Hippocampal formation (tissue), 2 donors: ENCODE measurements around the gene TIGD6.

ENCODE experiments used
- DNase-seq, 2 donors: peaks; one replicate each; lab custom pipeline; 2025; lab: John Stamatoyannopoulos, UW

TIGD6 gene

DNA sequence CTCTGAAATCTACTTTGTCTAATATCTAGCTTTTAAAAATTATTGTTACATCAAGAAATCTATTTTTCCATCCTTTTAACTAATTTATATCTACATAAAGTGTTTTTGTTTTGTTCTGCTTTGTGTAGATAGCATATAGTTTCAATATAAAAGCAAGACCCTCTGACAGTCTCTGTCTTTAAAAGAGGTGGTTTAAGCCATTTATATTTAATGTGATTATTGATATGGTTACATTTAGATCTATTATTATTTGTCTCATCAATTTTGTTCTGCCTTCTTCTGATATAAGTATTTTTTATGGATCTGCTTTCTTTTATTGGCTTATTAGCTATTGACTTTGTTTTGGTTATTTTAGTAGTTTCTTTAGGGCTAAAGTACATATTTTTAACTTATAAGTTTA is 16.1 kb upstream of the TIGD6 start:
- DNase-seq: no peak

DNA sequence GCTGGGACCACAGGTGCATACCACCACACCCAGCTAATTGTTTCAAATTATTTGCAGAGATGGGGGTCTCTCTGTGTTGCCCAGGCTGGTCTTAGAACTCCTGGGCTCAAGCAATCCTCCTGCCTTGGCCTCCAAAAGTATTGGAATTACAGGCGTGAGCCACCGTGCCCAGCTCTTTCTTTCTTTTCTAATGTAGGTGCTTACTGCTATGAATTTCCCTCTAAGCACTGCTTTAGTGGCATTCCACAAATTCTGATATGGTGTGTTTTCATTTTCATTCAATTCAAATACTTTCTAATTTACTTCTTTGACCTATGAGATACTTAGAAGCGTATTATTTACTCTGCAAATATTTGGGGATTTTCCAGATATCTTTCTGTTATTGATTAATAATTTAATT is 15.0 kb upstream of the TIGD6 start:
- no peak for DNase-seq

DNA sequence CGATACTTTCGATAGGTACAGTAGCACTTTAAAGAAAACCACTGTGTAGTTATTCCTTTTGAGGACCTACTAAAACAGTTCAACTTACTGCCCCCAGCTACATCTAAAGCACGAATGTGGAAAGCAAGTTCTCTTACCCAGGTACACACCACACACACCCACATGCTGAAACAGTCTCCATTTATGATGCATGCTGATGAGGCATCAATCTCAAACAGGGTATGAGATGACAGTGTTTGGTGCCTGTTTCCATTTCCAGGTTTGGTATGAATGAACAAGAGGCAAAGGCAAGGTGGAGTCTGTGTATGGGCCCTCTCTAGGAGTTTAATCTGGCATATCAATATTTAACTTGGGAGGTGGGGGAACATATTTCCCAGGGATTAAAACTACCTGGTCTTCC is 14.0 kb upstream of the TIGD6 start:
- no peak for DNase-seq

DNA sequence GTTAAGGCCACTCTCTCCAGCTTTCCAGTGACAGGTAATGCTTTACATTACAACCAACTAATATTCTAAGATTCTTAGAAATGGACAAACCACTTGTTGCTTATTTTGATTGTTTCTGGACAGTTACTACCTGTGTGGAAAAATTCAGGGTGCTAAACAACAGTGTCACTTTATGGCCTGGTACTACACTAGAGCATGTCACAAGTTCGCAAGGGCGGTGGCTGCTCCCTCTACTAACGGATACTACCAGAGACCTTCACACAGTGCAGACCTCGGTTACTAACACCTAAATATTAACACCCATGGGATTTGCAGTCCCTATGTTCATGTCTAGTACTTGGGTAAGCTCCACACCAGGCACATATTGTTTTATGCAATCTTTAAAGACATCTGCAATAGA is 13.5 kb upstream of the TIGD6 start:
- DNase-seq: no peak

DNA sequence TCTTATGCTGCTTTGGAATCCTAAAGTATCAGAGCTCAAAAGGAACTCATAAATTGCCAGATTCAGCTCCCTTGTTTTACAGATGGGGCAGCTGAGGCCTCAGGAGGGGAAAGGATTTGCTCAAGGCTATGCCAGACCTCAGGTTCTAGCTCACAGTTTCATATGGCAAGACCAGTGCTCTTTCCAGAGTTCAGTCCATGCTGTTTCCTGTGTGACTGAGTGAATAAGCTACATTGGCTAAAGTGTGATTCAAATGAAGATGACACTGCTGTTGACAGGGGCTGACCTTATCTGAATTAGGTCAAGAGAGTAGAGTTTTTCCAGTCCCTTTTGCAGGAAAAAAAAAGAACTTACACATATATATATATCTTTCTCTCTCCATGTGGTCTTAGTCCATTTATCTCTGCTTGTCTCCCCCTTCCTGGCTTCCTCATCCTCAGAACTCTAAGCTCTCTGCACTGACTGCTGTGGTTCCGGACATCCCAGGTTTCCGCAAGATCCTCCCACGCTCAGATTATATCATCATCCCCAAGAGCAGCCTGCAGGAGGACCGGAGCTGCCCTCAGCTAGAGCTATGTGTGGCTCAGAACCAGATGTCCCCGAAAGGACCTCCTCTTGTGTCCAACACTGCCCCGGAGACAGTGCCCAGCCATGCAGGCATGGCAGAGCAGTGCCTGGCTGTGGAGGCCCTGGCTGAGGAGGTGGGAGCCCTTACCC is 9.4 kb upstream of the TIGD6 start:
- DNase-seq: no peak

DNA sequence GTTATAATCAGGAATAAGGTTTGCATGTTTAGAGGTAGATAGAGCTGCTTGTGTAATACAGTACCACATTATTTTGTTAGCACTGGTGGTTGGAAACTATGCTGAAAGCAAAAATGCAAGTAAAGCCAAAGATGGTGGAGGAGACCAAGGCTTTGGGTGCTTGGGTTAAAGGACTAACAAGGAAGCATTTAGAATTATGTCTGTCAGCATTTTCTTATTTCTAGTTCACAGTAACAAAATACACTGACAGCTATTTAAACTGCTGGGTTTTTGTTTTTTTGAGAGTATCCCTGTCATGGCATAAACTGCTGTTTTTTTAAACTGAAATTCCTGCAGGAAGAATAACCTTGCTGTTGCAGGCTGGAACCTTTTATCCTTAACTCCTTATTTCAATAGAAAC is 6.6 kb upstream of the TIGD6 start:
- DNase-seq: no peak

DNA sequence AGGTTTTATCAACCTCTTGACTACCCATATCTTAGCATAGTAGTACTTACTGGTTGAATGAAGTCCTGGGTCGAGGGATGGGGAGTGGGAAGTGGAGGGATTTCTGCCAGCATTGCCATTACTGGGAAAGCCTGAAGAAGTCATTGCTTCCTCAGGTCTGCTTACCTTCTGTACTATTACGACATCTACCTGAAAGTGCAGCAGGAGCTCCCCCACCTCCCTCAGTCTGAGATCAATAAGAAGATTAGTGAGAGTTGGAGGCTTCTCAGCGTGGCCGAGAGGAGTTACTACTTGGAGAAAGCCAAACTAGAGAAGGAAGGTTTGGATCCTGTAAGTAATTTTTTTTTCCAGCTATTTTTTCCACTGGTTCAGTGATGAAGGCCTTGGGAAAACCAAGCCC is 5.9 kb upstream of the TIGD6 start:
- no peak for DNase-seq

DNA sequence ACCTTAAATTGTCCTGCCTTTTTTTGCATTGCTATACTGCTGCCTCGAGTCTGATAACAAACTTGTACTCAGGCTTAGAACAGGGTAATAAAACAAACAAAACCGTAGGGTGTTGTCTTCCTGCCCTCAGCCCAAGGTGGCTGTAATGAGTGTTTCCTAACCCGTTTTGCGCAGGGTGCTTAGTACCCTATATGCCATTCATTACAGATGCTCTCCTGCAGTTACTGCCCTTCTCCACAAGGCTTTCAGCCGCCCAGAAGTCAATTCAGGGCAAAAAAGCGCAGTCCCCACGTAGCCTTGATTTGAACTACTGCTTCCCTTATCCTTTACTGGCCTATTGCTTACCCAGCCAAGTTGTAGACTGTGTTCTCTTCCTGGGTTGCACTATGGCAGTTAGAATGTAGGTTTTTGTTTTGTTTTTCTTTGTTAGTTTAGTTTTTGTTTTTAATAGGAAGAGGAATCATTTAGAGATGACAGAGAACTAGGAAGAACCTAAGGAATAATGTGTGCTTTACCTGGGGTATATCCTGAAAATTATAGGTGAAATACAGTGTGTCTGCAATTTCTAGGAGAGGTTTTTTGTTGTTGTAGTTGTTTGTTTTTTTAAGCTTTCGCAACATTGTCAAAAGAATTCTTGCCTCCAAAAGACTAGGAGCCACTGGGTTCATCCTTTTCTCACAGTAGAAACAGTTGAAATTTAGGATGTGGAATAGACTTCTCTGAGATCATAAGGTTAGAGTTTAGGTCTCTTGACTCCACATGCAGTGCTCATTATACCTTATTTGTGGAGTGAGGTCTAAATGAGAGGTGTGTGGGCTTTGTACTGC is 1.4 kb upstream of the TIGD6 start:
- peak; percentile 7 to 11 for DNase-seq

DNA sequence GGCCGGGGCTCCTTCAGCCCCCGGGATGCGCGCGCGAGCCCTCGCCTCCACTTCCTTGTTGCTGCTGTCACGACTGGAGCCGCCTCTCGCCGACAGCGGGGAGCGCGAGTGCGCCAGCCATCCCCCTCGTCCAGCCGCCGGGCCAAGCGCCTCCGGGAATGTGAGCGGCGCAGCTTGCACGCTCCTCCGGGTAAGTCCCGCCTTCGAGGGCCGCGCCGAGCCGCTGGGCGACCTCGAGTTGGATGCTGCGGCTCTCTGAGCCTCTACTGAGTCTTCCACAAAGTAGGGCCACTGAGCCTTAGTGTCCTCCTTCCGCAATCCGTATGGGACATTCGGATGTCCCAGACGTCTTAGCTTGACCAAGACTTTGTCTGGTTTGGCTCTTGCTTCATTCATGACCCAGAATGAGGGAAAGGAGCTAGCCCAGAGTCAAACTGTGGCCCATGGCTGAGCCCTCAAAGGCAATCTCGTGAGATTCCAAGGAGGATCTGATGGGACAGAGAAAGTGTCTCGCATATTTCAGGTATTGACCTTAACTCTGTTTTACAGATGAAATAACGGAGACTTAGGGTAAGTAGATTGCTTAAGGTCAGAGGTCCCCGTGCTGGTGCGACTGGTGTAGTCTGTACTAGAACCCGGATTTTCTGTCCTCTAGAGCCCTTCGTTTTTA is 671 bp upstream of the TIGD6 start:
- no peak for DNase-seq

DNA sequence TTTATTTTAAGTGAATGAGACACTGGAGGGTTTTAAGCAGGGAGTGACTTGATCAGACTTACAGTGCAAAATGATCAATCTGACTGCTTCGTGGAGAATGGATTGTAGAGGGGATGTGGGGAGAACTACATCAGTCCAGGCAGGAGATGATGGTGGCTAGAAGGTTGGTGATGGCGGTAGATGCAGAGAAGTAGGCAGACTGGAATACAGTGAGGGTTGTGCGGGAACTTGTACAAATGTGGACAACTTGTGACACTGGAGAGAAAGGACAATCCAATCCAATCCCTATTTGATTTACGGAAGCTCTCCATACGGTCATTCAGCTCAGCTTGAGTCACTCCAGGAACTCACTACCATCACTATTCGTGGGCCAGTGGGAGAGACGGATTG is 593 bp downstream of the TIGD6 start:
- peak in 1 of 2 donors; percentile 68 for DNase-seq

DNA sequence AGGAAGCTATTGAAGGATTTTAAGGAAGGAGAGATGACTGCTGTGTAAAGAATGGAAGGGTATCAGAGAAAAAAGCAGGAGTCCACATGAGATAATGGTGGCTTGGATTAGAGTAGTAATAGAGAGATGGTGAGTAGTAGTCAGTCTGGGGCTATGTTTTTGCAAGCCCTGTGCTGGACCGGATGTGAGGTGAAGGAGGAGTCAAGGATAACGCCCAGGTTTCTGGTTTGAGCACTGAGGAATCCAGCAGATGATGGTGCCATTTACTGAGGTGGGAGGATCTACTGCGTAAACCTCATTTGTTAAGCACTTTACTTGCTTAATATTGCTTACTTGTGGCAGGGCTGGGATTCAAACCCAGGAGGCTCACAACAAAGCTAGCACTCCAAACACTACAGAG is 1.1 kb downstream of the TIGD6 start:
- no peak for DNase-seq

DNA sequence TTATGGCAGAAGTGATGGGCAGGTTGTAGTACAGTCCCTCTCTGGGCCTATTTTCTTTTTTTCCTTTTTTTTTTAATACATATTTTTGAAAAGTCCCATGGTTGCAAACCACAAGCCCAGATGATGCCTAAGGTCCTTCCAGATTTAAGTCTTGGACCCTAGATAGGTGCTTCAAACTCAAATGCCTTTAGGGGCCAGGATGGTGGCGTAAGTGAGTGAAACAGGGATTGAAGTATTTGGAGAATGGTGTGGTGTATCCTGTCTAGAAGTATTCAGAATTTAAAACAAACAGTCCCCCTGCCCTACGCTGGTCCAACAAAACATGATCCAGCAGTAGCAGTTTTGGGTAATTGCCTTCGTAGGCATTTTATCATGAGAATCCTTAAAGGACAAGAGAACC is 2.2 kb downstream of the TIGD6 start:
- DNase-seq: no peak

DNA sequence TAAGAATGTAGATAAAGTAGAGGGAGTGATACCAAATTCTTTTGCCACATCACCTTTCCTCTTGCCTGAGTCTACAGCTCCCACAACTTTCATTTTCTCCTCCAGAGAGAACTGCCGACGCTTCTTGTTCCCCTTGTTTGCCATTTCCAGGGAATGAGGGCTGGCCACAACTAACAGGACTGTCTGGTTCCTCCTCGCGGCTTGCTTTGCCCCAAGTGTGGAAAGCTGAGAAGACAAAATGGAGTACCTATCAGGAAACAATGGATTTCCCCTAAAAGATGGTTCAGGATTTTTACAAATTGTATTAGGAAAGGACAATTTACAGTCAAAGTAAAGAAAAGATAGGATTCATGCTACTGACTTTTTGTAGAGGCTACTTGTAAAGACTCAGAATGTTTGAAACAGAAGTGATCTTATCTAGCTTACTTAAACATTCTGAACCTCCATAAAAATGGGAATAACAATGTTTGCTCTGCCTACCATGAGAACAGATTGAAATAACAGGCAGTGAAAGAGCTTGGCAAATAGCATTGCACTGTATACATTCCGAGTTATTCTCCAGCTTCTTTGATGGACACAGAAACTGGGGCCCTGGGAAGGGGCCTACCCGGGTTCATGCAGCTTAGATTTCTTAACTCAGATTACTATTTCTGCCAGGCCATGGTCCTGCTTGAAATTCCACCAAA is 4.1 kb downstream of the TIGD6 start:
- DNase-seq: no peak

DNA sequence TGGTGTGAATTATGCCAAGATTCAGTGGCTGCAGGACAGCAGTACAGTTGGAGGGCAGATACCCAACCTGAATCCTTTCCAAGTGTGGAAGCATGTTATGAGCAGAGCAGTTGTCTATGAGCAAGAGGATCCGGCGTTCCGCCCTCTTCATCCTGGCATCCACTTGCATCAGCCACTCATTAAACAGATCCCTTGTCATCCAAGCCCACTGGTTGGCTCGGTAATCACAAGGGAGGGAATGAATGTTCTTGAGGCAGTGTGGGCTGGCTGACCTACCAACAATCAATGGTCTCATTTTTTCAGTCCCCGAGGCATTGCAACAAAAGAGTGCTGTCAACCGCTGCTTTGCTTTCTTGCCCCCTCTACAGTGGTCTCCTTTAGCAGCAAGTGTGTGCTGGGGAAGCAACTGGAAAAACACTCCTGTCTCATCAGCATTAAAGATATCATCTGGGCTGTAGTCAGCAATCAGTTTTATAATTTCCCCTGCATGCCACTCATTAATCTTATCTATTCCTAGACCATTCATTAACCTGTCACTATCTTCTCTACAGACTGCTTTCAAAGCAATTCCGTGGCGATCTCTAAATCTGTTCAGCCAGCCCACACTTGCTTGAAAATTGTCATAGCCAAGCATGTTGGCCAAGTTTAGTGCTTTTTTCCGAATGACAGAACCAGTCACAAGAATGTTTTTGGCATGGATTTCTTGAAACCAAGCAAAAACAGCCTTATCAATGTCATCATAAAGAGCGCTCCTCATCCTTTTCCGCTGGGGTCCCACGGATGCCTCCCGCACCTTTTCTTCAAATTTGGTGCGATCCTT is 4.9 kb downstream of the TIGD6 start:
- peak; percentile 54 to 63 for DNase-seq

DNA sequence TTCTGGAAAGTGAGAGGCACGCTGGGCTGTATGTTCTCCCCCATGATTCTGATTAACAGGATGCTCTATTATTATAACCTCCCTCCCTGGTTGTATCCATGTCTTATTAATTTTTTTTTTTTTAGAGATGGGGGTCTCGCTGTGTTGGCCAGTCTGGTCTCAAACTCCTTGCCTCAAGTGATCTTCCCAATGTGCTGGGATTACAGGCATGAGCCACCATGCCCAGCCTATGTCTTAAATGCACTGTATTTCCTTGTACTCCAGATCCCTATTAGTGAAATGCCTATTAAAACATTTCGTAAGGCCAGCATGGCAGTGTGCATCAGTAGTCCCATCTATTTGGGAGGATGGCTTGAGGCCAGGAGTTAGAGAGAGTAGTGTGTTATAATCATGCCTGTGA is 7.0 kb downstream of the TIGD6 start:
- no peak for DNase-seq

DNA sequence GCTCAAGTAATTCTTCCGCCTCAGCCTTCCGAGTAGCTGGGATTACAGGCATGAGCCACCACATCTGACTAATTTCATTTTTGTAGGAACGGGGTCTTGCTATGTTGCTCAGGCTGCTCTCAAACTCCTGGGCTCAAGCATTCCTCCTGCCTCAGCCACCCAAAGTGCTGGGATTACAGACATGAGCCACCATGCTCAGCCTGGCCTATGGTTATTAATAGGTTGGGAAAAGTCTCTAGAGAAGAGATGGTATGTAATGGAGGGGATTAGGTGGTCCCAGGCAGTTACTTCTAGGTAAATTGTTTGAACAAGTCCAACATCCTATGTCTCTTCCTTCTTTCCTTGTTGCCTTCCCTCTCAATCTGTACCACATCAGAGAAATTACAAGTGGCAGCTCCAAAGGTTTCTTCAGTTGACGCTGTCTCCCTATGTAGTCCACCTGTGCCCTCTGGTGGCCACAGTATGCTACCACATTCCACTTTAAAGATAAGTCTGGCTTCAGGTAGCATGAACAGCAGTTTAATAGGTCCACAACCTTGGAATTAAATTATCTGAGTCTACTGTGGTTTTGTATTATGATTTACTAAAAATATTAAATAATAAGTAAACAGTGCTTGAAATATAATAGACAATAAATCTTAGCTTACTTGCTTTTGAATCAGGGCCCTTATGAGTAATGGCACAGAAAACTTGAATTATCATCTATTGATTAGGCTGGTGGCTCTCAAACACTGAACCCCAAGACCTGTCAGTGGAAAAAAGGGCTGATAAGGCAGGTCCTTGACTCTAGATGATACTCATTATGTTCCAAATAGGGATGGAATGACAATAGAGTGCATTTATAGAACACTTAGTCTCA is 9.7 kb downstream of the TIGD6 start:
- peak; percentile 43 to 74 for DNase-seq

DNA sequence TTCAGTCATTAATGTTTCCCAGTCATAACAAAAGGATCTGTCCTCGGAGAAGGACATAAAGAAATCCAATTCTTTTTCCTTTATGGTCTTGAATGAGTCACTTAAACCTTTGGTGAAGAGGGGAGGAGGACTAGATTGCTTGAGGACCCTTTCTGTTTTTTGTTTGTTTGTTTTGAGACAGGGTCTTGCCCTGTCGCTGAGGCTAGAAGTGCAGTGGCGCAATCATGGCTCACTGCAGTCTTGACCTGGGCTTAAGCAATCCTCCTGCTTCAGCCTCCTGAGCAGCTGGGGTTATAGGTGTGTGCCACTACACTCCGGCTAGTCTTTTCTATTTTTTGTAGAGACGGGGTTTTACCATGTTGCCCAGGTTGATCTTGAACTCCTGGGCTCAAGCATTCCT is 12.3 kb downstream of the TIGD6 start:
- DNase-seq: no peak

DNA sequence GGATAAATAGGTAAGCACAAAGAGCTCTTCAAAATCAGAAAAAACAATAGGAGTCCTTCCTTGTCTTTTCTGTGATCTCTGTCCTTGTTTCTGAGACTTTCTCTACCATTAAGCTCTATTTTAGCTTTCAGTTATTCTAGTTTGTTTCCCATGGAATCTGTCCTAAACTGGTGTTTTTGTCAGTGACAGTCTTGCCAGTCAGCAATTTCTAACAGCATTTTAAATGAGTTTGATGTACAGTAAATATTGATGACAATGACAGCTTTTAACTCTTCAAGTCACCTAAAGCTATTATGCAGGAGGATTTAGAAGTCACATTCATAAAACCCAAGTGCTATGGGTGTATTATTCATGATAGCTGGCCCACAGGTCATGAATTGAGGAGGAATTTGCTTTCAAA is 17.9 kb downstream of the TIGD6 start:
- no peak for DNase-seq

DNA sequence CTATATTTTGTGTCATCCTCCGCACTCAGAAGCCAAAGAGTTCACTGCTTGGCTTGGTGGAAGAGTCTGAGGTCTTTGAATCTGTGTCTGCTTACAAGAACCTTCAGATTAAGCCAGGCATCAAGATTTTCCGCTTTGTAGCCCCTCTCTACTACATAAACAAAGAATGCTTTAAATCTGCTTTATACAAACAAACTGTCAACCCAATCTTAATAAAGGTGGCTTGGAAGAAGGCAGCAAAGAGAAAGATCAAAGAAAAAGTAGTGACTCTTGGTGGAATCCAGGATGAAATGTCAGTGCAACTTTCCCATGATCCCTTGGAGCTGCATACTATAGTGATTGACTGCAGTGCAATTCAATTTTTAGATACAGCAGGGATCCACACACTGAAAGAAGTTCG is 19.2 kb downstream of the TIGD6 start:
- no peak for DNase-seq

DNA sequence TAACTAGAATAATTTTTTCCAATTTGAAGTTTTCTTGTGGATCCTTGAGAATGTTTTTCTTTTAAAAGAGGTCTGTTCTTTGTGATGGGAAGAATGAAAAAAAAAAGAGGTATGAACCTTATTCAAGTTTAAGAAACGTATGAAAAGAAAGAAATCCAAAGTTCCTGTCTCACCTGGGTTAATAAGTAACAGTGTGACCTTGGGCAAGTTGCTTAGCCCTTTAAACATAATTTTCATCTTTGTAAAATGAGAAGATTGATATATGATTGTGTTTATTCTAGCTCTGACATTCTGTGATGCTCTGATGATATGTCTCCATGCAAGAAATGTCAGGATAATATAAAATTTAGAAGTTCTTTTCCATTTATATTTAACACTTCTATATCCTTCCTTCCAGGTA is 20.6 kb downstream of the TIGD6 start:
- no peak for DNase-seq

DNA sequence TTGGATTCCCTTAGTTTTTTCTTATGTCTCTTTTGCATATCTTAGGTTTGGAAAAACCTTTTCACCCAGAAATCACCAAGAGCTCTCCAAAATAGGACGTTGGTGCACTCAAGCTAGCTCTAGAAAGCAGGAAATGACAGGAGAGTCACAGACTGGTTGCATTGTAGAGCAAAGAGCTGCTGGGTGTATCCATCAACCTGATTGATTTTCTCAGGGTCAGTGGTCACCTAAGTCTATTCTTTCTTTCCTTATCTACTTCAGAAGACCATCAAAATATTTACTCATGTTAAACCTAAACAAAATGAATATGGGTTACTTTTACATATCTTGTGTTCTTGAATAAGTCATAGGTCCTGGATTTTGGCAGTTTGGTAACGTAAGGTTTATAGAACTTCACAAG is 25.0 kb downstream of the TIGD6 start:
- DNase-seq: no peak
